AG04450 (cell line): ENCODE measurements around the gene SIGLEC14. TPM values are rescaled to one million over a fixed set of nuclear protein-coding genes. Genes with fewer than 3 reads are reported as not detected.

Experiments
- CTCF ChIA-PET: fragments of 300-600, 350-600 bp; formaldehyde crosslinking; extraction: SDS; loops from one replicate; lab custom pipeline; 2022; ENCODE audit warnings: antibody characterized with exemption, inconsistent platforms; lab: Charles Lee
- POLR2A ChIA-PET: fragments of 350-600 bp; formaldehyde crosslinking; extraction: SDS; loops from one replicate; lab custom pipeline; 2021; ENCODE audit warnings: antibody characterized with exemption, inconsistent platforms; lab: Yijun Ruan, JAX
- DNase-seq: peaks from one replicate; pipeline ENCODE4 v3.0.0-alpha.2; 2011; ENCODE audit warnings: low read depth, low spot score
- H3K27ac ChIP-seq: one replicate; pipeline ENCODE4 v1.5.1; 2012; ENCODE audit warnings: low read depth, low read length, control low read depth
- H3K27me3 ChIP-seq: one replicate; pipeline ENCODE4 v1.6.0; 2012; ENCODE audit warnings: low read length; ENCODE audit not compliant: control insufficient read depth, insufficient read depth
- H3K4me3 ChIP-seq: 2 replicates; pipeline ENCODE4 v1.5.1; 2011; ENCODE audit warnings: mild to moderate bottlenecking, low read depth, low read length, control low read depth
- H3K9me3 ChIP-seq: 2 replicates; pipeline ENCODE4 v1.5.1; 2012; ENCODE audit warnings: low read length; ENCODE audit not compliant: control insufficient read depth, insufficient read depth
- CTCF ChIP-seq: IDR thresholded peaks from 2 replicates; pipeline ENCODE4 v1.5.1; 2011; ENCODE audit warnings: low read depth, low read length, control low read depth, inconsistent platforms
- polyA plus RNA-seq: library from polyadenylated mRNA; depleted of rRNA; stranded (reverse); fragments of >200 nt; gene quantifications from 2 replicates; pipeline ENCODE4 v1.2.3, GENCODE V29; 2011

Gene SIGLEC14
- polyA plus RNA-seq, 1 experiment, result not detected

DNA sequence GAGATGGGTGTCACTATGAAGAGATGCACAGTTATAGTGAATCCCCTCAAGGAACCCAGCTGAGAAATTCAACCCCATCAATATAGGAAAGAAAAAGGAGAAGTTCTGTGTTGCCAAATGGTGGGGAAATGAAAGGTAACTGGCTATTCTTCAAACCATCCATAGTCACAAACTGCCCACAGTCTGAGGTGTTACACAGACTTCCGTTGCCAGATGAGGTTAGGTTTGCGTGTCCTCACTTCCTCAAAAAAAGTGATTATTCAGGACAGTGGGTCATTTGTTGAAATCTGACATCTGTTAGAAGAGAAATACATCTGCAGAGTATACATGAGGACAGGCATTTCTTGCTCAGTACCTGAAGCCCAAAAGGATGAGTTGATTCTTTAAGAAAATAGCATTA lies 25.4 kb downstream of the SIGLEC14 start:
- Histone ChIP-seq H3K27ac (no peak overlapping the region), H3K27me3 (no peaks in the 10 kb centered on the region), H3K9me3 (no peaks in the 10 kb centered on the region), H3K4me3 (no peak overlapping the region)
- DNase-seq, result no peak
- no peak for TF ChIP-seq CTCF
- POLR2A ChIA-PET, result no interaction called here
- CTCF ChIA-PET, result interaction anchor here (1.0 to 2.0 kb wide), 2 partner anchors 17 to 40 kb away, joined by 3 to 8 read pairs; no protein-coding TSS in a partner anchor

GRCh38 chr19:51615991-51616390 lies 30.6 kb downstream of the SIGLEC14 start:
- CTCF ChIA-PET, result interaction anchor here (1.6 kb wide), 1 partner anchor 41 kb away, joined by 4 read pairs; no protein-coding TSS in a partner anchor
- POLR2A ChIA-PET, result no interaction called here
- H3K27ac ChIP-seq, result no peak overlapping the region
- no peaks in the 10 kb centered on the region for H3K9me3 ChIP-seq
- no peak for TF ChIP-seq CTCF
- H3K4me3 ChIP-seq, result no peak overlapping the region
- no peaks in the 10 kb centered on the region for H3K27me3 ChIP-seq
- DNase-seq, result no peak

- POLR2A ChIA-PET, result no interaction called here
Measured at GRCh38 chr19:51614789-51615188, 31.8 kb downstream of the SIGLEC14 start.

GRCh38 chr19:51610576-51610975 lies 36.0 kb downstream of the SIGLEC14 start:
- Histone ChIP-seq H3K27me3 (no peaks in the 10 kb centered on the region), H3K27ac (no peak overlapping the region), H3K9me3 (no peaks in the 10 kb centered on the region), H3K4me3 (no peak overlapping the region)
- ChIA-PET CTCF (interaction anchor here (1.0 kb wide), 1 partner anchor 46 kb away, joined by 3 read pairs; no protein-coding TSS in a partner anchor), POLR2A (no interaction called here)
- no peak for DNase-seq
- TF ChIP-seq CTCF, result no peak

More at GRCh38 chr19:51614789-51615188, 31.8 kb downstream of the SIGLEC14 start:
- no peak overlapping the region for H3K27ac ChIP-seq
- DNase-seq, result no peak
- no peak for TF ChIP-seq CTCF
- H3K27me3 ChIP-seq, result no peaks in the 10 kb centered on the region
- no peak overlapping the region for H3K4me3 ChIP-seq
- CTCF ChIA-PET, result interaction anchor here (0.5 to 1.6 kb wide), 3 partner anchors 42 to 193 kb away, joined by 3 to 5 read pairs (median 4); no protein-coding TSS in a partner anchor
- H3K9me3 ChIP-seq, result no peaks in the 10 kb centered on the region

DNA sequence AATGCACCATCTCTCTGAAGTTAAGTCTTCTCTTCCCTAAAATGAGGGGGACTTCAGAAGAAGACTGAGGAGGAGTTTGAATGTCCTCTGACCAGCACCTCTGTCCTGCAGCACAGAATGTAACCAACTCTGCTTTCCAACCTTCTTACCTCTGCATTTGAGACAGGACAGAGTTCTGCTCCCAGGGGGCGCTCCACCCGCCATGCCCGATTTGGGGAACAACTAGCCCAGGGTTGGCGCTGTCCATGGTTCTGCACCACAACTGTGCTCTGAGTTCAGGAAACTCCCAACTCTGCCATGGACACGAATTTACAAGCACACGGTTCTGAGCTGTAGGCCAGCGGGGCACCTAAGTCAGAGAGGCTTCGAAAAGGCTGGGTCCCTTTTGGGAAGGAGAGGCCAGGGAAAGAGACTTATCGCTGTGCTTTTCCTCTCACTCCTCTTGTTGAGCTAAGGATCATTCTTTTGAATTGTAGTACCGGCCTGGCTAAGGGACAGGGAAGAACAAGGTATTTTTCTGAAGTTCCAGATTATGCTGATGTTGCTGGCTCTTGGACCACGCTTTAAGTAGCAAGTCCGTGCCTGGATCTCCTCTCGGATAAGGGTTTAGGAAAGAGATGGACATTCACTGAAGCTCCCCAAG lies 38.6 kb downstream of the SIGLEC14 start:
- H3K27ac ChIP-seq, result no peak overlapping the region

More for the DNA sequence above, 38.6 kb downstream of the SIGLEC14 start:
- H3K4me3 ChIP-seq, result no peak overlapping the region
- POLR2A ChIA-PET, result no interaction called here
- TF ChIP-seq CTCF, result peak; percentile 84
- CTCF ChIA-PET, result interaction anchor here (0.7 to 3.5 kb wide), 15 partner anchors 10 to 170 kb away, joined by 3 to 23 read pairs (median 4); partner anchors contain the start of gene FPR1
- no peaks in the 10 kb centered on the region for H3K9me3 ChIP-seq
- DNase-seq, result peak; percentile 38
- H3K27me3 ChIP-seq, result peaks cover 4% of the 10 kb centered on the region
